T-helper 2 cell treated with Interferon-gamma antibody and Interleukin-4, amounts not matched to agents 5 μg/mL and 100 μg/mL, for 36 hours (primary cell): ENCODE data around the gene PPARA.
"Not testable (repeated sequence)": the region's sequence is repeated elsewhere in the genome, so short reads cannot be mapped to it uniquely, and the experiment has no call there.

Experiments used
- DNase-seq: peaks from one replicate; pipeline ENCODE4 v3.0.0; 2021; ENCODE audit warnings: low spot score
- H3K27ac Mint-ChIP-seq: one replicate; pipeline ENCODE4 v1.8.0; 2021; ENCODE audit warnings: mild to moderate bottlenecking, mixed read lengths
- H3K27me3 Mint-ChIP-seq: one replicate; pipeline ENCODE4 v1.8.0; 2021; ENCODE audit warnings: low read depth, mixed read lengths
- H3K36me3 Mint-ChIP-seq: one replicate; pipeline ENCODE4 v1.8.0; 2021; ENCODE audit warnings: low read depth, mixed read lengths
- H3K4me1 Mint-ChIP-seq: one replicate; pipeline ENCODE4 v1.8.0; 2021; ENCODE audit warnings: low read depth, mixed read lengths
- H3K4me3 Mint-ChIP-seq: one replicate; pipeline ENCODE4 v1.8.0; 2022; ENCODE audit warnings: mild to moderate bottlenecking, moderate library complexity, mixed read lengths
- H3K9me3 Mint-ChIP-seq: one replicate; pipeline ENCODE4 v1.8.0; 2021; ENCODE audit warnings: mixed read lengths

PPARA gene

DNA sequence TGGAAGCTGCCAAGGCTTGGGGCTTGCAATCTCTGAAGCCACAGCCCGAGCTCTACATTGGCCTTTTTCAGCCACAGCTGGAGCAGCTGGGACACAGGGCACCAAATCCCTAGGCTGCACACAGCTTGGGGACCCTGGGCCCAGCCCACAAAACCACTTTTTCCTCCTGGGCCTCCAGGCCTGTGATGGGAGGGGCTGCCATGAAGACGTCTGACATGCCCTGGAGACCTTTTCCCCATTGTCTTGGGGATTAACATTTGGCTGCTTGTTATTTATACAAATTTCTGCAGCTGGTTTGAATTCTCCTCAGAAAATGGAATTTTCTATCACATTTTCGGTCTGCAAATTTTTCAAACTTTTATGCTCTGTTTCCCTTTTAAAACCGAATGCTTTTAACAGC is 115.3 kb downstream of the PPARA start:
- not testable (repeated sequence) for H3K27ac Mint-ChIP-seq

DNA sequence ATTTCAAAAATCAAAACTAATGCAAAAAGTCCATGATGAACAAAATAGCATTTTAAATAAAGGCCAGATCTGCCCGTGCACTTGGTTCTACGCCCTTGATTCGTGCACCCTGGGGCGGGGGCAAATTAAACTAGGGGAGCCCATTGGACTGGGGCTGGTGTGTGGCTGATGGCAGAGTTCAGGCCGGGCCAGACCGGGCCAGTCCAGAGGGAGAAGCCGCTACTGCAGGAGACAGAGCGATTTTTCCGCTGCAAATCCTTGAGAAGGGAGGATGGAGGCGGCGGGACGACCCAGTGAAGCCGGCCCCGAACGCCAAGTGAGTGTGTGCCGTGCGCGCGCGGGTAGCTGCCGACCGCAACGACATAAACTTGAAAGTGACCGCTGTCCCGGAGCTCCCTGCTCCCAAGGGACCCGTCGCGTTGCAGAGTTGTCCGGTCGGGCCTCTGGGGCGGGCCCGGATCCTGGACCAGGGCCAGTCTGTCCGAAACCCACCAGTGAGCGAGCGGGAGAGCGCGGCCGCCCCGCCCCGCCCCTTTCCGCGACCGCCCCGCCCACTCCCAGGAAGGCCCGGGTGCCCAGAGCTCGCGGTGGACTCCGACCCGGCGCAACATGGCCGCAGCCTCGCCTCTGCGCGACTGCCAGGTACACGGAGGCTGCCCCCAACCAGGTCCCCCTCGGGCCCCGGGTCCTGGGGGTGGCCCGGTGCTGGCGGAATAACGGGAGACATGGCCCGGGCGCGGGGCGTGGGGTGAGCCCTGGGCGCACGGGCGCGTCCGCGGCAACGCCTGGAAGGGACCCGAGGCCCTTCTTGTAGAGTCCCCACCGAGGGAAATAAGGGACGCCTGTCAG is 117.3 kb downstream of the PPARA start, which contains the start of gene TTC38:
Gene TTC38, plus strand, starts transcription at position 578 of the 849 bp plus-strand sequence. Its CDS starts 32 bp downstream, at position 610.
- Mint-ChIP-seq H3K27me3 (peaks cover 40% of the 10 kb centered on the region), H3K4me3 (peak within 1 kb of the TSS; percentile 88), H3K9me3 (peaks cover 18% of the 10 kb centered on the region), H3K4me1 (peaks cover 19% of the 10 kb centered on the region), H3K27ac (peak within 1 kb of the TSS; percentile 49), H3K36me3 (peaks cover 9% of the 10 kb centered on the region)
- peak; percentile 52 for DNase-seq

More for the DNA sequence above, 115.3 kb downstream of the PPARA start:
- Mint-ChIP-seq H3K9me3 (peaks cover 18% of the 10 kb centered on the region), H3K27me3 (peaks cover 59% of the 10 kb centered on the region), H3K4me1 (peaks cover 19% of the 10 kb centered on the region)
- H3K4me3 Mint-ChIP-seq, DNase-seq, H3K36me3 Mint-ChIP-seq: not testable (repeated sequence)

DNA sequence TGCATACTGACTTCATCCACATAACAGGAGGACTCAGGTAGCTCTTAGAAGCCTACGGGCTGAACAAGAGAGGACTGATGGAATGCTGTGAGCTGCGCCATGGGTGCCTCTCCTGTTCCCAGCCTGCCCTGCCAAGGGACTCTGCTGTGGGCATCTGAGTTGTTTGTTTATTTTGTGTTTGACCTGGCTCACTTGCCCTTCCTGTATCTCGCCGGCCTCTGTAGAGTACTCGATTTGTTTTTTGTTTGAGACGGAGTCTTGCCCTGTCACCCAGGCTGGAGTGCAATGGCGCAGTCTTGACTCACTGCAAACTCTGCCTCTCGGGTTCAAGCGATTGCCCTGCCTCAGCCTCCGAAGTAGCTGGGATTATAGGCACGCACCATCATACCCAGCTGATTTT is 119.2 kb downstream of the PPARA start:
- H3K36me3 Mint-ChIP-seq: peaks cover 7% of the 10 kb centered on the region

DNA sequence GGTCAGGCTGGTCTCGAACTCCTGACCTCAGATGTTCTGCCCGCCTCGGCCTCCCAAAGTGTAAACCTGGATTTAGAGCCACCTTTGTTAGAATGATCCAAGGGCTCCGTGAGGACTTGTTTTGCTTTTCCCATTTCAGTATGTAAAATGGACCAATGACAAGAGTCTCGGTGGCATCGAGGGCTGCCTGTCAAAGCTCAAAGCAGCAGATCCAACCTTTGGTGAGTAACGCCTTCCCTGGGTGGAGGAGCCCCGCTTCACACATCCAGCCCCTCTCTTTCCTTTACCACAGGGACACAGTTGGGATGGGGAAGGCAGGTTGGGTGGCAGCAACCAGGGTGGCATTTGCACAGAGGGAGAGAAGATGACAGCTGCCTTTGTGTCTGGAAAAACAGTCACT is 121.9 kb downstream of the PPARA start:
- peaks cover 5% of the 10 kb centered on the region for H3K9me3 Mint-ChIP-seq
- peaks cover 23% of the 10 kb centered on the region for H3K36me3 Mint-ChIP-seq
- H3K27ac Mint-ChIP-seq: no peak overlapping the region
- H3K4me3 Mint-ChIP-seq: no peak overlapping the region
- DNase-seq: no peak
- H3K27me3 Mint-ChIP-seq: peaks cover 3% of the 10 kb centered on the region
- H3K4me1 Mint-ChIP-seq: peaks cover 17% of the 10 kb centered on the region

More for the DNA sequence above, 119.2 kb downstream of the PPARA start:
- peaks cover 19% of the 10 kb centered on the region for H3K4me1 Mint-ChIP-seq
- DNase-seq: no peak
- peak overlapping the region; percentile 57 for H3K4me3 Mint-ChIP-seq
- peaks cover 26% of the 10 kb centered on the region for H3K27me3 Mint-ChIP-seq
- no peak overlapping the region for H3K27ac Mint-ChIP-seq
- H3K9me3 Mint-ChIP-seq: peaks cover 7% of the 10 kb centered on the region

DNA sequence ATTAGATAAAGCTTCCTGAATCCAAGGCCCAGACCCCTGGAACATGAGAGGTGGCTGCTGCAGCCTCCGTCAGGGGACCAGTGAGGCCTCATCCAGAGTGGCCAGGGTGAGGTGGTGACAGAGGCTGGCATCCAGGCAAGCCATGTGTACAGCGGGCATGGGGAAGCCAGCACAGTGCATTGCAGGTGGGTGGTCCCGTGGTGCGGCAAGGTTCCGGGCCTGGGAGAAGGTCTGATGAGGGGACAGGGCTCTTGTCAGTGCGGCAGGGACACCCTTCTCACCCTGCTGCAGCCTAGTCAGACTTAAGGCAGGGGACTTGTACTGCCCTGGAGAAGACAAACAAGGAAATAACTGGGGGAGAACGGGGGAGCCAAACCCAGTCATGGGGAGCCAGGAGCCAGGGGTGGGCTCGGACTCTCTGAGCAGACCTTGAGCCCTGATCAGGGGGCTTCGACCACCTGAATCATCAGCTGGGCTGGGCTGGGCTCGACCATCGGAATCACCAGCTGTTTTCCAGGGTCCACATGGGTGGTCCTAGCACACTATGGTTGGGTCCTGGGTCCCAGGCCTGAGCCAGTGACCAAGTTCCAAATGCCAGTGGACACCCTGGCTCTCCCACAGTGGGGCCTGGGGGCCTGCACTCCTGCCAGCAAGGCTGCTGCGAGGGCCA is 122.6 kb downstream of the PPARA start:
- Mint-ChIP-seq H3K4me3 (no peak overlapping the region), H3K27me3 (no peaks in the 10 kb centered on the region), H3K27ac (no peak overlapping the region), H3K4me1 (peaks cover 12% of the 10 kb centered on the region), H3K9me3 (peaks cover 5% of the 10 kb centered on the region), H3K36me3 (peaks cover 23% of the 10 kb centered on the region)
- DNase-seq: no peak

DNA sequence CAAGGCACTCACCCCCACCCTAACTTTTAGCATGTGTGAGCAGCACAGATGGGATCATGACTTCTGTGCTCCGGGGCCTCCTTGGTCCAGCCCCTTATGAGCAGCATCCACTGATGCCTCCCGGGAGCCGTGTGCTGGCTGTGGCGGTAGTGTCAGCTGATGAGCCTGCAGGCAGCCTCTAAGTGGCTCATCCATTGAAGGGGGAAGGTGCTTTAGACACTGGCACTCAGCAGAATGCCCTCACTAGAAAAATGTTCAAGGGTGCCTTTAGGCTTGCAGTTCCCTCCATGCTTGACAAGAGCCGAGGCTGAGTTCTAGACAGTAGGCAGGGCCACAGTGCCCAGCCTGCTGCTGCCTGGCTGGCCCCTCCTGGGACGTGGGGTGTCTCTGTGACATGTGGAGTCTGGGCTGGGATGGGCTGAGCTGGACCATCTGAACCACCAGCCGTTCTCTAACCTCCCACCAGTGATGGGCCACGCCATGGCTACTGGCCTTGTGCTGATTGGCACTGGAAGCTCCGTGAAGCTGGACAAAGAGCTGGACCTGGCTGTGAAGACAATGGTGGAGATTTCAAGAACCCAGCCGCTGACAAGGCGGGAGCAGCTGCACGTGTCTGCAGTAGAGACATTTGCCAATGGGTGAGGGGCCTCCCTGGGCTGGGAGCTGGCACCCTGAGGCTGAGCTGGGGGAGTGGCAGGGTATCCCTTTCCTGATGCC is 123.3 kb downstream of the PPARA start:
- peaks cover 23% of the 10 kb centered on the region for H3K36me3 Mint-ChIP-seq
- H3K4me3 Mint-ChIP-seq: no peak overlapping the region
- H3K9me3 Mint-ChIP-seq: peaks cover 5% of the 10 kb centered on the region
- no peak overlapping the region for H3K27ac Mint-ChIP-seq
- peaks cover 9% of the 10 kb centered on the region for H3K4me1 Mint-ChIP-seq
- no peak for DNase-seq
- H3K27me3 Mint-ChIP-seq: no peaks in the 10 kb centered on the region

DNA sequence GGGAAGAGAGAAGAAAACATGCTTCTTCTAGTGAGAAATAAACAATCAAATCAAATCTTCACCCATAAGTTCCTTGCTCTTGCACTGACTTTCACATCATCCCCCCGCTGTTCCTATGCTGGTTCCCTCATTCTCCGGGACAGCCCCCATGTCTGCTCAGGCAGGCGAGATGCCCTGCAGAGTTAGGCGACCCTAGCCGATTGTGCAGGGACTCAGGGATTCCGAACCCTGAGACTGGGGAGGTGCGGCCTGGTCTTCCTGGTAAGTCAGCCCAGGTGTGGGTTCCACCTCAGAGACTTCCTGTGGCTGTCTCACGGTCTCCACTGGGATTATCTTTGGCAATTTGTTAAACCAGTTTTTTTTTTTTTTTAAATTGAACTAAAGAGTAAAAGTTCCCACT is 124.1 kb downstream of the PPARA start:
- H3K4me1 Mint-ChIP-seq: peaks cover 6% of the 10 kb centered on the region
- H3K27me3 Mint-ChIP-seq: no peaks in the 10 kb centered on the region
- peaks cover 5% of the 10 kb centered on the region for H3K9me3 Mint-ChIP-seq
- H3K27ac Mint-ChIP-seq: no peak overlapping the region
- no peak for DNase-seq
- H3K4me3 Mint-ChIP-seq: no peak overlapping the region
- peaks cover 23% of the 10 kb centered on the region for H3K36me3 Mint-ChIP-seq

DNA sequence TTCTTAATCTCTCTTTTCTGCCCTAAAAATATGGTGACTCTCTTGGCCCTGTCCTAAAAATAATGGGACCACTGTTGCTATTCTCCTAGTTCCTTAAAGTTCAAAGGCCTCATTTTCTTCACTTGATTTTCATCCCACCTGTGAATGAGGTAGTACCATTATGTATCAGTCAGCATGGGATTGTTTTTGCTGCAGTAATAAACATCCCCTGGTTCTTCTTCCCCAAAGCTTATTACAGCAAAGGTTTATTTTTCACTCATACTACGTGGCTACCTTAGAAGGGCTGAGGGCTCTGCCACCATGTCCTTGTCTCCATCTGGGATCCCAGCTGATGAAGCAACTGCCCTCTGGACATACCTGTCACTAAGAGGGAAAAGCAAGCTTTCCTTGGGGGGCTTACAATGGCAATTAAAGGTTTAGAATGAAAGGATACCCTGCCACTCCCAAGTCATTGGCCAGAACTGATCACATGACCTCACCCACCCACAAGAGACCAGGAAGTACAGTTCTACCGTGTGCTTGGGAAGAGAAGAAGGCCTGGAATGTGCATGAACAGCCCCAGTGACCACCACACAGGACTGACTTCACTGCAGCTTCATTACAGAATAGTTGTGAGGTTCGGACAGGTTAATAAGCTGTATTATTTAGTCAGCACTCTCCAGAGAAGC is 125.3 kb downstream of the PPARA start:
- peaks cover 23% of the 10 kb centered on the region for H3K36me3 Mint-ChIP-seq
- no peak overlapping the region for H3K27ac Mint-ChIP-seq
- H3K27me3 Mint-ChIP-seq: no peaks in the 10 kb centered on the region
- peaks cover 5% of the 10 kb centered on the region for H3K9me3 Mint-ChIP-seq
- no peak overlapping the region for H3K4me3 Mint-ChIP-seq
- H3K4me1 Mint-ChIP-seq: no peaks in the 10 kb centered on the region
- no peak for DNase-seq

DNA sequence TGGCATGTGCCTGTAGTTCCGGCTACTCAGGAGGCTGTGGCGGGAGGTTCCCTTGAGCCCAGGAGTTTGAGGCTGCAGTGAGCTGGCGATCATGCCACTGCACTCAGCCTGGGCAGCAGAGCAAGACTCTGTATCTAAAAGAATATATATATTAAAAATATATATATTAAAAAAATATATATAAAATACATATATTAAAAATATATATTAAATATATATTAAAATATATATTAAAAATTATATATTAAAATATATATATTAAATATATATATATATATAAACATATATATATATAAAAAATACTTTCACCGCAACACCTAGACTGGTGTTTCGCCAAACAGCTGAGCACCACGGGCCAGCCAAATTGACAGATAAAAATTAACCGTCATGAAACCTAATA is 126.2 kb downstream of the PPARA start:
- Mint-ChIP-seq H3K4me3 (no peak overlapping the region), H3K36me3 (peaks cover 23% of the 10 kb centered on the region), H3K4me1 (no peaks in the 10 kb centered on the region), H3K27me3 (no peaks in the 10 kb centered on the region), H3K27ac (no peak overlapping the region), H3K9me3 (peaks cover 5% of the 10 kb centered on the region)
- no peak for DNase-seq

DNA sequence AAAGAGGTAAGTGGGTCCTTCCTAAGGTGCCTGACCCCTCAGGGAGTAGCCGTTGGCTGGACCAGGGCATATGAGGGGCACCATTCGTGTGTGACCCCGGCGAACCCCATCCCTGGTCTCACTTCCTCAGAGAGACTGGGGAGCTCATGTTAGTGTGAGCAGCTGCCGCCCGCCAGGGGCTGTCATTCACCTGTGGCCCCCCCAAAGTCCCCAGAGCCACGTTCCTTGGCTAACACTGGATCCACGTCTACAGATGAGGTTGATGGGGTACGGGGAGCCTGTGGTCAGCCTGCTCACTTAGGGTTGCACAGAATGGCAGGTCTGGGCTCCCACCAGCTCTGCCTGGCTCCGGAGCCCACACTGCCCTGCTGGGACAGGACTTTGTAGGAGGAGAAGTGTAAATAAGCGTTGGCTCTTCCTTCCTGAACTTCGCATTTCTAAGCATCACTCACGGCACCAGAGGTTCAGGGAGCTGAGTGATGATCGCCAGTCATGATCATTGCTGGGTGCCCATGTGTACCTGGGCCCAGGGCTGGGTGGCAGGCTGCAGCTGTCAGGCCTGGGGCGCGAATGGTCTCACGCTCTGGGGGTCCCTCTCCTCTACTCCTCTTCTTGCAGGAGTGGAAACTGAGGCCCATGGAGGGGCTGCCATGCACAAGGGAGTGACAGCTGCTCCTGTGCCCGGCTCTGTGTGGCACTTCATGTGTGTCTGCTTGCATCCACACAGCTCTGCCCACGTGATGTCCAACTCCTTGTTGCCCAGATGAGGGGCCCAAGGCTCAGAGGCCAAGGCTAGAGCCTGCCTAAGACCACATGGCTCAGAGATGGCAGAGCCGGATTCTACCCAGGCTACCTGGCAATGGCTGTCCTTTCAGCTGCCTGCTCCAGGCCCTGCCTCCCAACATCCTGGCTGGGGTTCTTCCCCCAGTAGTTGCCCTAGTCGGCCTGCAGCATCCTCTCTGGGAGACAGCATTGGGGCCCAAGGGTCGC is 128.6 kb downstream of the PPARA start:
- peaks cover 5% of the 10 kb centered on the region for H3K9me3 Mint-ChIP-seq
- peaks cover 26% of the 10 kb centered on the region for H3K36me3 Mint-ChIP-seq
- no peak overlapping the region for H3K4me3 Mint-ChIP-seq
- DNase-seq: no peak
- no peaks in the 10 kb centered on the region for H3K4me1 Mint-ChIP-seq
- H3K27ac Mint-ChIP-seq: no peak overlapping the region
- H3K27me3 Mint-ChIP-seq: no peaks in the 10 kb centered on the region

DNA sequence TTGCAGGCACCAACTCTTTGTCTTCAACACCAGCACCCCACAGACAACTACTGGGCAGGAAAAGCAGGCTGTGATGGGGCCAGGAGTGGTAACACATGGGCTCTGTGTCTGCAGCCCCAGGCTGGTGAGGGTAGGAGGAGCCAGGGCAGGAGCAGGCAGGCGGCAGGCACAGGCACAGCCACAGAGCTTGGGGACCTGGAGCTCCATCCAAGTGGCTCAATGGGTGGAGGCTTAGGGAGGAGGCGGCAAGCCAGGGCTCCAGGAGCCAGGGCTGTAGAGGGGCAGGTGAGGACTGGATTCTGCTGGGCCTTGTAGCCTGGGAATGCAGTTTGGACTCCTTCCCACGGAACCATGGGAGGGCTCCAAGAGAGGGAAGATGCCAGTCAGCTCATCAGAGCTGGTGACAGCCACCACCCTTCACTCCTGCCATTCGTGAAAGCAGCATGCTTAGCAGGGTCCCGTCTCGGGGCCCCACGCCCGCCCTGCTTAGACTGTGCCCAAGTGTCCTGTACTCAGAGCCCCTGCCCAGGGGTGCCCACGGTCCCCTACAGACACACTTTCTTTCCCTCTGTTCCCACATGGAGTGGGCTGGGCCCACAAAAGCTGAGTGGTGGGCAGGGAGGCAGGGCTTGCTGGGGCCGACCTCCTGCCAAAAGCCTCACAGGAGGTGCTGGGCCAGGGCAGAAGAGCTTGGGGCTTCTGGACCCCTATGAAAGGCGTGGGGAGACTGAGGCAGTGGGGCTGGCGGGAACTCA is 129.9 kb downstream of the PPARA start:
- Mint-ChIP-seq H3K4me3 (no peak overlapping the region), H3K27me3 (no peaks in the 10 kb centered on the region), H3K36me3 (peaks cover 23% of the 10 kb centered on the region), H3K9me3 (peaks cover 4% of the 10 kb centered on the region), H3K4me1 (no peaks in the 10 kb centered on the region), H3K27ac (no peak overlapping the region)
- no peak for DNase-seq

DNA sequence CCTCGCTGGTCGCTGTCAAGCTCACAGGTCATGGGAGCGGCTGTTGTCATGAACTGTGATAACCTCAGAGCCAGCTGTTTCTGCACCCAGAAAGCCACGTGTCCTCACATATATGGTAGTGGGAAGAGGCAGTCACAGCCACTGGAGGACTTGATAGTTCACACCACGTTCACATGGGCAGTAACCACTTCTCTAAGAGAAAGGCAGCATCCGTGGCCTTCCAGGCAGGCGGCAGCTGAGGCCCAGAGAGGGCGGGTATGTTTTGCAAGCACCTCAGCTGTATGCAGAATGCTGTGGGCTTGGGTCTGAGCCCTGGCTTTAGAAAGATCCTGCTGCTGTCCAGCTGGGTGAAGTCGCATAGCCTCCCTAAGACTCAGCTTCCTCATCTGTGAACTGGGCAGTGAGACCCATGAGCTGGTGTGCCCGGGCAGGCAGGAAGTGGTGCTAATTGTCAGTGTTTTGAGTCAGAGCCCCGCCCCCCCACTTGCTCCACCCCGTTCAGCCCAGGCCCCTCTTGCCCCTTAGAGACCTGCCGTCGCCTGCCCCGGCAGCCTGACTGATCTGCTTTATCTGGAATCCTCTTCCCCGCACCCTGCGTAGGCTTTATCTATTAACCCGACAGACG is 130.8 kb downstream of the PPARA start:
- H3K4me3 Mint-ChIP-seq: no peak overlapping the region
- no peaks in the 10 kb centered on the region for H3K4me1 Mint-ChIP-seq
- peaks cover 17% of the 10 kb centered on the region for H3K36me3 Mint-ChIP-seq
- no peak for DNase-seq
- no peaks in the 10 kb centered on the region for H3K9me3 Mint-ChIP-seq
- H3K27me3 Mint-ChIP-seq: no peaks in the 10 kb centered on the region
- no peak overlapping the region for H3K27ac Mint-ChIP-seq
